GM12892 (cell line): ENCODE data around the gene TMEM269.

ENCODE experiments used
- DNase-seq: peaks from one replicate; pipeline ENCODE4 v3.0.0; 2011; ENCODE audit not compliant: insufficient read length
- FAIRE-seq: peaks from 2 replicates; lab custom pipeline; 2011; peaks lifted over from hg19 to GRCh38; lab: Jason Lieb, UNC
- POLR2A ChIP-seq: IDR thresholded peaks from 2 replicates; pipeline ENCODE4 v1.6.1; 2011; ENCODE audit warnings: low read depth, low read length, control low read depth
- POLR2AphosphoS5 ChIP-seq: IDR thresholded peaks from 2 replicates; pipeline ENCODE4 v1.6.1; 2011; ENCODE audit warnings: low read depth, low read length, control low read depth
- TAF1 ChIP-seq: IDR thresholded peaks from 2 replicates; pipeline ENCODE4 v1.6.1; 2011; ENCODE audit warnings: low read depth, mild to moderate bottlenecking, control low read depth, low read length, borderline replicate concordance

Gene TMEM269

GRCh38 chr1:42847721-42848460 lies 63.1 kb downstream of the TMEM269 start:
- TF ChIP-seq POLR2A = no peak
- no peak for TF ChIP-seq TAF1
- TF ChIP-seq POLR2AphosphoS5 = no peak
- DNase-seq = no peak
- FAIRE-seq = no peak

GRCh38 chr1:42848823-42849537 lies 64.2 kb downstream of the TMEM269 start:
- no peak for DNase-seq
- FAIRE-seq = no peak
- TF ChIP-seq POLR2A (no peak), POLR2AphosphoS5 (no peak), TAF1 (no peak)

DNA sequence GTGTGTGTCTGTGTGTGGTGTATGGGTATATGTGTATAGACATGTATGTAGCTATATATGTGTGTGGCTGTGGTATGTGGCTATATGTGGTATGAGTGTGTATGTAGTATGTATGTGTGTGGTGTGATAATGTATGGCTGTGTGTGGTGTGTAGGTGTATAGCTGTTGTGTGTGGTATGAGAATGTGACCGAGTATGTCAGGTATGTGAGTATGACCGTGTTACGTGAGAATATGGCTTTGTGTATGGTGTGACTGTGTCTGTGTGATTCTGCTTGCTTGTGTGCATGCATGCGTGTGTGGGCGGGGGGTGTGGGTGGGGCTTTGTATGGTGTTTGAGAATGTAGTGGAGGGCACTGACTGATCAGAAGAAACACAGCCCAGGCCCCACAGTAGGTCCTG lies 65.2 kb downstream of the TMEM269 start:
- TF ChIP-seq TAF1 = no peak
- TF ChIP-seq POLR2AphosphoS5 = no peak
- TF ChIP-seq POLR2A = no peak
- no peak for FAIRE-seq

More for the DNA sequence above, 65.2 kb downstream of the TMEM269 start:
- no peak for DNase-seq
